Measurements from ENCODE around the gene LAMTOR4. TPM values are rescaled to one million over a fixed set of nuclear protein-coding genes. Genes with fewer than 3 reads are reported as not detected.
"Not testable (repeated sequence)": the region's sequence is repeated elsewhere in the genome, so short reads cannot be mapped to it uniquely, and the experiment has no call there.

The LAMTOR4 gene
- polyA plus RNA-seq, 3 donors, result 131 to 307 (median 245) TPM

DNA sequence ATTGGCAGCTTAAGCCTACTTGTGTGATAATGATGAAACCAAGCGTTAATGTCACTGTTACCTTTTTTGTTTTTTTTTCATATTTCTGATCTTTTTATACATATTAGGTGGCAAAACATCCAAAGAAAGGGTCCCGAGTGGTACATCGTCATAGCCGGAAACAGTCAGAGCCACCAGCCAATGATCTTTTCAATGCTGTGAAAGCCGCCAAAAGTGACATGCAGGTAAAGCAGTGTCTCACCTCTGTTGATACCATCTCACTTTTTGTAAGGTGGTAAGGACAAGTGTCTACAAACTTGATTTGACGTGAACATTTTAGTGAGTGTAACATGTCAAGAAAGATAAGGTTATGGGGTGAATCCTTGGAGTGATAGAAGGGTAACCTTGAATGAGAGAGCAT, 33.9 kb downstream of the LAMTOR4 start:
- 72 to 91% (median 88%) methylated on average over 6 of the region's 6 CpGs for WGBS, 3 donors
- not testable (repeated sequence) for H3K27ac ChIP-seq (ENCODE audit: low read depth, low read length)

DNA sequence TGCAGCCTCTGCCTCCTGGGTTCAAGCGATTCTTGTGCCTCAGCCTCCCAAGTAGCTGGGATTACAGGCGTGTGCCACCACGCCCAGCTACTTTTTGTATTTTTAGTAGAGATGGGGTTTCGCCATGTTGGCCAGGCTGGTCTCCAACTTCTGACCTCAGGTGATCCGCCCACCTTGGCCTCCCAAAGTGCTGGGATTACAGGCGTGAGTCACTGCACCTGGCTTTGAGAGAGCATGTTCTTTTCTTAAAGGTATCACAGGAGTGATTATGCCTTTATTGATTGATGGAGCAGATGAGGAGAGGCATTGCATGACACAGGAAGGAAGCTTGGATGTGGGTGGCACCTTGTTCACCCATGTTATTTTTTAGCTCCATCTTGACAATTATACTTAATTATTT, 34.4 kb downstream of the LAMTOR4 start:
- WGBS, 3 donors, result 84 to 91% (median 88%) methylated on average over 6 of the region's 6 CpGs
- not testable (repeated sequence) for H3K27ac ChIP-seq (ENCODE audit: low read depth, low read length)

DNA sequence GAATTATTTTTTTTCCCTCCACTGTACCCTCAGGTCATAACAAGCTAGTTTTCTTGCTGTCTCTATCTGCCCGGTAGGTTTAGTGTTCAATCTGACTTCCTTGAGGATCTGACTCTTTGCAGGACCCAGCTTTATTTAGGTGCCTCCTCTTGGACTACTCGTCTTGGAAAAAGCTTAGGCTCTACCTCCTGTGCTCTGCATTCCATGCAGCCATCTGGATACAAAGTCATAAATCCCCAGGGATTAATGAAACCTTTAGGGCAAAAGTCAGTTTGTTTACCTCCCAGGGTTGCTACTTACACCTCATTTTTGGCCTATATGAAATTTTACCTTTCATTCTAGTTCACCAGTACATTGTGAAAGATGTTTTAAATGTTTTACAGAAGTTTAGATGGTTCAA, 37.0 kb downstream of the LAMTOR4 start:
- 68 to 80% (median 71%) methylated on average over 2 of the region's 2 CpGs for WGBS, 3 donors
- H3K27ac ChIP-seq (ENCODE audit: low read depth, low read length), result no peak overlapping the region

DNA sequence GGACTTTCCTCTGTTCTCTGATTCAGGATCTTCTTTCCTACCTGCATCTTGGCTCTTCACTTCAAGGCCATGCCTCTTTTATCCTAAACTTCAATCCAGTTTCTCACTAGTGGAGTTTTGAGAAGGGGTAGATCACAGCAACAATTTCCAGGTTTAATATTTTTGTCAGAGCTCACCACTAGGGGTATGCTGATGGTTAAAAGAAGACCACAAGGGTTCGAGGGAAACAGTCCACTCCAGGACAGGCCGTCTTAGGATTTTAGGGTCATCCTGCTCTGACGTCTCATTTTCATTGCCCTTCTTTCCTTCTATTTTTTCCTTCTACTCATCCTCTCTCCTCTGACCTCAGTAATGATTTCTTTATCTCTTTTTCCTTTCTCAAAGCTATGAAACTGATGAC, 40.3 kb downstream of the LAMTOR4 start:
- H3K27ac ChIP-seq (ENCODE audit: low read depth, low read length), result no peak overlapping the region
- 72 to 85% (median 73%) methylated on average over 3 of the region's 3 CpGs for WGBS, 3 donors

DNA sequence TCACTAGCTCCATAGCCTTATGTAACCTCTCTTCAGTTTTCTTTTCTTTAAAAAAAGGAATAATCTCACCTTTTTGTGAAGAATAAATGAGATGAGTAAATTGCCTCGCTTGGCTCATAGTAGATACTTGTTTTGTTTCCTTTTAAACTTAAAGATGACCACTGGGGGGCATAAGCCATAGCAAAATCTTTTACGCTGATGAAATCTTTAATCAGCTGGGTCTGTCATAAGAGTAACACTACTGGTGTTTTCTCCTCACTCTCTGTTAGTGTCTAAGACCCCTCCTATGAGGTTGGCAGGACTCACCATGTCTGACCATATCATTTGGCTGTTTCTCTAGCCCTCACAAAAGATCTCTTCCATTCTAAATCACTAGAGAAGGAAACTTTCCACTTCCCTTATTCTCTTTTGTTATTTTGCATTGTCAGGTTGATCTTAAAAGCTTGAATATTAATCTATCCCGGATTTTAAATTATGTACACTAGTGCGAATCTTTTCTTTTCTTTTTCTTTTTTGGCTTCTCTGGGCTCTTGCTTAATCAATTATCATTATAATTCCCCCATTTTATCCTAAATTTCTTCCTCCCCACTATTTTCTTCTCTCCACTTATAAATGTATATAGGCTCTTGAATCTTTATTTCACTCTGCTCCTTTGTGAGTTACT, 41.5 kb downstream of the LAMTOR4 start:
- WGBS, 3 donors, result 46 to 58% (median 49%) methylated on average over 4 of the region's 4 CpGs
- H3K27ac ChIP-seq (ENCODE audit: low read depth, low read length), result no peak overlapping the region

DNA sequence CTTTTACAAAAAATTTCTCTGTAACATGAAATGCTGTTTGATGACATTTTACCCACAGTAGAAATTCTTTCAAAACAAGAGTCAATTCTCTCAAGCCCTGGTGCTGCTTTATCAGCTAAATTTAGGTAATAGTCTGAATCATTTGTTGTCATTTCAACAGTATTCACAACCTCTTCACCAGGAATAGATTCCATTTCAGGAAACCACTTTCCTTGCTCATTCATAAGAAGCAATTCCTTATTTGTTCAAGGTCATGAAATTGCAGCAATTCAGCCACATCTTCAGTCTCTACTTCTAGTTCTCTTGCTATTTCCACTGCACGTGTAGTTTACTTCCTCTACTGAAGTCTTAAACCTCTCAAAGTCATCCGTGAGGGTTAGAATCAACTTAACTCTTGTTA, 43.1 kb downstream of the LAMTOR4 start:
- WGBS, 3 donors, result 29 to 65% (median 30%) methylated on average over 2 of the region's 2 CpGs
- no peak overlapping the region for H3K27ac ChIP-seq (ENCODE audit: low read depth, low read length)

DNA sequence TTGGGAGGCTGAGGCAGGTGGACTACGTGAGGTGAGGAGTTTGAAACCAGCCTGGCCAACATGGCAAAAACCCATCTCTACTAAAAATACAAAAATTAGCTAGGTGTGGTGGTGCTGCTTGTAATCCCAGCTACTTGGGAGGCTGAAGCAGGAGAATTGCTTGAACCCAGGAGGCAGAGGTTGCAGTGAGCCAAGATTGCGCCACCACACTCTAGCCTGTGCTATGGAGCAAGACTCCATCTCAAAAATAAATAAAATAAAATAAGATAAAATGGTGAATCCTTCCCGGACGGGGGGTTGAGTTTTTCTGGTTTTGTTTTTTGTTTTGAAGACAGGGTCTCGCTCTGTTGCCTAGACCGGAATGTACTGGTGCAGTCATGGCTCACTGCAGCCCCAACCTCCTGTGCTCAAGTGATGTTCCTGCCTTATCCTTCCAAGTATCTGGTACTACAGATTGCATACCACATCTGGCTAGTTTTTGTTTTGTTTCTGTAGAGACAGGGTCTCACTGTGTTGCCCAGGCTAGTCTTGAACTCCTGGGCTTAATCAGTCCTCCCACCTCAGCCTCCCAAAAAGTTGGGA, 43.7 kb downstream of the LAMTOR4 start:
- H3K27ac ChIP-seq (ENCODE audit: low read depth, low read length), result not testable (repeated sequence)
- 83 to 95% (median 93%) methylated on average over 6 of the region's 6 CpGs for WGBS, 3 donors

DNA sequence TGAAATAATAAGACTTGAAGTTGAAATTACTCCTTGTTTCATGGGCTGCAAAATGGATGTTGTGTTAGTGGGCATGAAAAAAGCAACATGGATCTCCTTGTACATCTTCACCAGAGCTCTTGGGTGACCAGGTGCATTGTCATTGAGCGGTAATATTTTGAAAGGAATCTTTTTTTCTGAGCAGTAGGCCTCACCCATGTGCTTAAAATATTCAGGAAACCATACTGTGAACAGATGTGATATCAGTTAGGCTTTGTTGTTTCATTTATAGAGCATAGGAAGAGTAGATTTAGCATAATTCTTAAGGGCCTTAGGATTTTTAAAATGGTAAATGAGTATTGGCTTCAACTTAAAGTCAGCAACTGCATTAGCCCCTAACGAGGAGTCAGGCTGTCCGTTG, 44.3 kb downstream of the LAMTOR4 start:
- WGBS, 3 donors, result 77 to 94% (median 91%) methylated on average over 3 of the region's 3 CpGs
- H3K27ac ChIP-seq (ENCODE audit: low read depth, low read length), result no peak overlapping the region

DNA sequence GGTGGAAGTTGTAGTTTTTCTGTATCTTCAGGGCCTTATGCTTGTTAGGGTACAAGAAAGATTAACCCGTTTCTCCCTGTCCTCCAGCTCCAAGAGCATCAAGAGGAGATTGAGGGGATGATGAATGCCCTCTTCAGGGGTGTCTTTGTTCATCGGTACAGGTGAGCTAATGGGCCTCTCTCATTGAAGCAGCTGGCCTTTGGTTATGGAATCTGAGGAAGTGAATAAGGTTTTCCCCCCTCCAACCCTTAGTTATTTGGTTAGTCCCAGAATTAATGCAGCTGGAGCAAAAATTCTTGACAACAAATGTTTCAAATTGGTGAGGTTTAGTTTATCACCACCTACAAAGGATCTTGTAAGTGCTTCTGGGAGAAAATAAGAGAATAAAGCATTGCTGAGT, 46.5 kb downstream of the LAMTOR4 start:
- no peak overlapping the region for H3K27ac ChIP-seq (ENCODE audit: low read depth, low read length)
- whole genome bisulfite sequencing, 3 donors, result 76 to 83% (median 77%) methylated on average over 2 of the region's 2 CpGs

DNA sequence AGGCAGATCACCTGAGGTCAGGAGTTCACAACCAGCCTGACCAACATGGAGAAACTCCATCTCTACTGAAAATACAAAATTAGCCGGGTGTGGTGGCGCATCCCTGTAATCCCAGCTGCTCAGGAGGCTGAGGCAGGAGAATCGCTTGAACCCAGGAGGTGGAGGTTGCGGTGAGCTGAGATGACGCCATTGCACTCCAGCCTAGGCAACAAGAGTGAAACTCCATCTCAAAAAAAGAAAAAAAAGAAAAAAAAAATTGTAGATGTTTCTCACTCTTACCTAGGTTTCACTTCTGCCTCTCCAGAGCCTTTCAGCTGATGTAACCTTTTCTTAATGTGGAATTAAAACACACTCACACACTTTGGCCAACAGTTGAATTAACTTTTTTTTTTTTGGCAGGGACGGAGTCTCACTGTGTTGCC, 47.2 kb downstream of the LAMTOR4 start:
- H3K27ac ChIP-seq (ENCODE audit: low read depth, low read length), result not testable (repeated sequence)
- 95 to 99% (median 96%) methylated on average over 6 of the region's 6 CpGs for WGBS, 3 donors

DNA sequence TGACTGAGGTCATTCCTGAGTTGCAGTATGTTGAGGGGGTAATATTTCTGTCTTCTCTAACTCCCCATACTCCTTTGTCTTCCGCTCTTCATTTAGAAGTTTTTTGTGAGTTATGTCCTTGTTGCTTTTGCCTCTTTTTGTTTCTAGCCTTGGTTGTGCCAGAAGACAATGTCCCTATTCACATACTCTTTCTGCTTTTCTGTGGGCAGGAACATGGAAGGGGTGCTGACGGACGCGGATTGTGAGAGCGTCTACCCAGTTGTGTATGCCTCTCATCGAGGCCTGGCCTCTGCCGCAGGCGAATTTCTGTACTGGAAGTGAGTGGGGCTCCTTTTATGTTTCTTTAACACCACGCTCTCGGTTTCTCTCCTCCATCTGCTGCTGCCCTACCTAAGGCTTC, 49.5 kb downstream of the LAMTOR4 start:
- H3K27ac ChIP-seq (ENCODE audit: low read depth, low read length), result no peak overlapping the region
- 95 to 96% (median 96%) methylated on average over 10 of the region's 10 CpGs for WGBS, 3 donors

DNA sequence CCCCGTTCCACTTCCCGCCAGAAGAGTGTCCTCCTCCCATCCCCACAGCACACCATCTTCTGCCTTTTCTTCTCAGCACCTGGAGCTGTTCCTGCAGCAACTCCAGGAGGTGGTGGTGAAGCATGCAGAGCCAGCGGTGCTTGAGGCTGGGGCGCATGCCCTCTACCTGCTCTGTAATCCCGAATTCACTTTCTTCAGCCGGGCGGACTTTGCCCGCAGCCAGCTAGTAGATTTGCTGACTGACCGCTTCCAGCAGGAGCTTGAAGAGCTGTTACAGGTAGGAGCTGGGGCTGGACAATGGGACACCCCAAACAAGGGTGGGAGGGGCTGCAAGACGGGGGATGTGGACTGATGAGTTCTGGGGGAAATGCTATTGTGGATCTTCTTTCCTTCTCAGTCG, 52.0 kb downstream of the LAMTOR4 start:
- no peak overlapping the region for H3K27ac ChIP-seq (ENCODE audit: low read depth, low read length)
- 62 to 89% (median 78%) methylated on average over 10 to 11 of the region's 11 CpGs for WGBS, 3 donors

Other genes starting within 250 kb of the LAMTOR4 start
- 10 to 100 TPM; 15.0 to 22.2 (median 17.1) TPM for gene TRIM4, start 229.4 kb upstream of the LAMTOR4 start, polyA plus RNA-seq
- 1 to 10 TPM in 2 of 3 donors, under 1 TPM in 1; 0.22 to 1.9 (median 1.3) TPM for gene GJC3, start 219.3 kb upstream of the LAMTOR4 start, polyA plus RNA-seq
- gene AZGP1, start 172.9 kb upstream of the LAMTOR4 start, polyA plus RNA-seq, result 100 to 1,000 TPM; 155 to 415 (median 202) TPM
- 10 to 100 TPM; 10.9 to 13.0 (median 12.9) TPM for gene ZKSCAN1, start 133.3 kb upstream of the LAMTOR4 start, polyA plus RNA-seq
- gene ZSCAN21, start 99.1 kb upstream of the LAMTOR4 start, polyA plus RNA-seq, result 1 to 10 TPM; 5.4 to 8.6 (median 7.8) TPM
- 10 to 100 TPM in 2 of 3 donors, 1 to 10 TPM in 1; 9.9 to 12.7 (median 12.3) TPM for gene ZNF3, start 67.2 kb upstream of the LAMTOR4 start, polyA plus RNA-seq
- gene COPS6, start 59.9 kb upstream of the LAMTOR4 start, polyA plus RNA-seq, result 100 to 1,000 TPM in 2 of 3 donors, 10 to 100 TPM in 1; 48.5 to 123 (median 117) TPM
- 10 to 100 TPM; 36.2 to 47.5 (median 39.9) TPM for gene MCM7, start 47.5 kb upstream of the LAMTOR4 start, polyA plus RNA-seq
- gene AP4M1, start 47.3 kb upstream of the LAMTOR4 start, polyA plus RNA-seq, result 10 to 100 TPM; 12.2 to 15.5 (median 13.5) TPM
- 10 to 100 TPM; 16.3 to 30.9 (median 27.1) TPM for gene TAF6, start 29.6 kb upstream of the LAMTOR4 start, polyA plus RNA-seq
- gene CNPY4, start 29.3 kb upstream of the LAMTOR4 start, polyA plus RNA-seq, result 10 to 100 TPM in 2 of 3 donors, 1 to 10 TPM in 1; 4.1 to 16.4 (median 12.1) TPM
- 1 to 10 TPM; 2.3 to 2.5 (median 2.5) TPM for gene MBLAC1, start 22.0 kb upstream of the LAMTOR4 start, polyA plus RNA-seq
- 10 to 100 TPM in 2 of 3 donors, 1 to 10 TPM in 1; 7.5 to 14.5 (median 11.8) TPM for gene TRAPPC14, start 9.8 kb downstream of the LAMTOR4 start, polyA plus RNA-seq
- 1 to 10 TPM in 2 of 3 donors, under 1 TPM in 1; 0.44 to 3.7 (median 1.5) TPM for gene GAL3ST4, start 19.7 kb downstream of the LAMTOR4 start, polyA plus RNA-seq
- gene GPC2, start 28.5 kb downstream of the LAMTOR4 start, polyA plus RNA-seq, result under 1 TPM; 0.22 to 0.31 (median 0.30) TPM
- under 1 TPM in 2 of 3 donors, not detected in 1; 0.52 to 0.99 TPM for gene STAG3, start 29.0 kb downstream of the LAMTOR4 start, polyA plus RNA-seq
- gene PVRIG, start 71.0 kb downstream of the LAMTOR4 start, polyA plus RNA-seq, result under 1 TPM in 2 of 3 donors, not detected in 1; 0.54 to 0.76 TPM
- under 1 TPM in 2 of 3 donors, not detected in 1; 0.05 to 0.15 TPM for gene SPDYE3, start 158.8 kb downstream of the LAMTOR4 start, polyA plus RNA-seq
- gene PILRB, start 209.2 kb downstream of the LAMTOR4 start, polyA plus RNA-seq, result 10 to 100 TPM; 41.1 to 59.0 (median 43.2) TPM
- 10 to 100 TPM in 2 of 3 donors, 1 to 10 TPM in 1; 2.0 to 18.1 (median 12.8) TPM for gene PILRA, start 224.6 kb downstream of the LAMTOR4 start, polyA plus RNA-seq